Fibroblast of skin of right quadriceps (primary cell): Measurements from ENCODE around the gene BICC1.

Experiments
- DNase-seq: peaks from one replicate; pipeline ENCODE4 v3.0.0-alpha.2; 2013

BICC1 gene

DNA sequence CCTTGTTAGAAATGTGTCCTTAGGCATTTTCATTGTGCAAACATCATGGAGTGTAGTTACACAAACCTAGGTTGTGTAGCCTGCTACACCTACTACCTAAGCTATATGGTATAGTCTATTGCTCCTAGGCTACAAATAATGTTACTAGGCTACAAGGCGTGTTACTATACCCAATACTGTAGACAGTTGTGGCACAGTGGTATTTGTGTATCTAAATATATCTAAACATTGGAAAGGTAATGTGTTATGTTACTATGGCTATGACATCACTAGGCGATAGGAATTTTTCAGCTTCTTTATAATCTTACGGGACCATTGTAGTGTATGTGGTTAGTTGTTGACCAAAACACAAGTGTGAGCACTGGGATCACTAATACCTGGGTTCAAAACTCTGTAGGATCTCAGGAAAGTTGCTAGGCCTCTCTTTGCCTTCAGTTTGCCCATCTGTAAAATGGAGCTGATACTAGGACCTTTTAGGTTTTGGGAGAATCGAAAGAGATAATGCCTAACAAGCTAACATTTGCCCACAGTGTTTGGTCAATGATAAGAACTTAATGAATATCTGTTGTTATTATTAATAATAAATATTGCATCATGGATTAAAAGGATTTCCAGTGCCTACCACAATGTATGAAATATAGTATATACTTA lies 2.7 kb downstream of the BICC1 start:
- no peak for DNase-seq

DNA sequence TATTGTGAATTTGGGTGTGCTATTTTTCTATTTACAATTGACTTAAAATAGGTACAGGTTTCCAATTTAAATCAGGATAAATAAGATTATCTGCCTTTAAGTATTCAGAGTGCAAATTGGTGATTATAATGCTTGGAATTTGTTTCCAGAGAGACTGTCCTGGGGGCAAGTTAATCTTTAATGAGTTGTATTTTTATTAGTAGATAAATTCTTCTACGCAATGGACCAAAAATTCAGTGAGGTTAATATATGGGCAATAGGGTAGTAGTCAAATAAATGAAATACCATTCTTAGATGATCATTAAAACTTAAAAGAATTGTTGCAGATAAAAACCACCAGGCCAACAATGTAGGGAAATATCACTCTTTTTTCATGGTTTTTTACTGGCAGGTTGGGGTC lies 3.4 kb downstream of the BICC1 start:
- peak; percentile 27 for DNase-seq

DNA sequence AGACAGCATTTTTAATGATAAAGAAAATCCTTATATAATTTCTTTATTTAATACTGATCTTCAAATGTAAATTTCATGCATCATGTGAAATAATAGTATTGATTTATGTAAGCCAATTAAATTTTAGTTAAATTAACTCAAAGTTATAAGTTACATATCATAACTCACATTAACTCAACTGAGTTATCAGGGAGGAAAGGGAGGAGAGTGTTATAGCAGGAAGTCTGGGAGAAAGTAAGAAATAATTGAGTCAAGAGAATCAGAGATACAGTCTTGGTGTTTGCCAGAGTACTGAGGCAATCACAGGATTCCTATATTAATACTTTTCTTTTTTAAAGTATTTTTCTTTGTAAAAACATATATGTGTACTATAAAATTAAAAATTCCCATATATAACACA lies 4.0 kb downstream of the BICC1 start:
- no peak for DNase-seq

DNA sequence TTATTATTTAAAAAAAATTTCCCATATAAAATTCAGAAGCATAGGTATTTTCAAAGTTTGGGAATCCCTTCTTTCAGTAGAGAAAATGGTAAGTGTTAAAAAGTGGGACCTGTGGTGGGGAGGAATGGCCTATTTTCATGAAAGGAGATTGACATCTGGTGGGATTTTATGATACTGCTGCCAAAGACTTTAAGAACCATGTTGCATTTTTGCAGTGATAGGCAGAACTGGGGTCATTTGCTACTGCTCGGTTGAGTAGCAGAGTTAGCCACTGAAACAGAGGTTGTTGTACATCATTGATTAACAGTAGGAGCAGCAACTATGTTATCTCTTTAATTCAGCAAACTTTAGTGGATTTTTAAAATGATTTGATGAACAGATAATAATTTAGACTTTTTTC lies 4.4 kb downstream of the BICC1 start:
- no peak for DNase-seq

DNA sequence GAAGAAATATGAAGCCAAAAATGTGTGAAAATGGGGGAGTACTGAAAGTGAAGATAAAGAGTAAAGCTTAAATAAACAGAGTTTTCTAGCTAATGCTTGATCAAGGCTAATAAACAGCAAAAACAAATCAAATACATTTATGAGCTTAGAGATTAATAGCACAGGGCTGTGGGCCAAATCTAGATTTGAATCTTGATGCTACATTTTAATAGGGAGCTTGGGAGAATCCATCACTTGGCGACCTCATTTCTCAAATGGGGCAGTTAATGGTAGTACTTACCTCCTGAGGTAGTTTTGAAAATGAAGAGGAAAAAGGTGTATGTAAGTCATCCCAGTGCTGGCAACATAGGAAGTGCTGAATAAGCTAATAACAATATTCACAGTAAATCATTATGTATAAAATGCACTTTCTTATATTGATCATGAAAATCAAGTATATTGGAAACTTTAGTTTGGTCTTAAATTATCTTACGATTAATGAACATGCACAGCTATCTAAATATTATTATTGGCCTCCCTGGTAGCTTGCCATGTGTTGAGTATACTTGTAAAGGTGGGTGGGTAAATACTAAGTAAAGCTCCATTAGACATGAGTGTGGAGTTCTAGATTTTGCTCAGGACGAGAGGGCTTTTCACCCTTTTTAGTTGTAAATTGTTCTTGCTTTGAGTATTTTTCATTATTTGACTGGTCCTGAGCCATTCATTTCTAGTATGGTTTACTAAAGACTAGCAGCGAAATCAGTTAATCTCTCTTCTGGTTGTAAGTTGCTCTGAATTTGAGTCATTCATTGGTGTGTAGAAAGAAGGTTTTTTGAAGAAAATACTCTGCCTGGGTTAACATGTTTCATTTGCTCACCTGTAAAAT lies 5.1 kb downstream of the BICC1 start:
- DNase-seq: no peak

DNA sequence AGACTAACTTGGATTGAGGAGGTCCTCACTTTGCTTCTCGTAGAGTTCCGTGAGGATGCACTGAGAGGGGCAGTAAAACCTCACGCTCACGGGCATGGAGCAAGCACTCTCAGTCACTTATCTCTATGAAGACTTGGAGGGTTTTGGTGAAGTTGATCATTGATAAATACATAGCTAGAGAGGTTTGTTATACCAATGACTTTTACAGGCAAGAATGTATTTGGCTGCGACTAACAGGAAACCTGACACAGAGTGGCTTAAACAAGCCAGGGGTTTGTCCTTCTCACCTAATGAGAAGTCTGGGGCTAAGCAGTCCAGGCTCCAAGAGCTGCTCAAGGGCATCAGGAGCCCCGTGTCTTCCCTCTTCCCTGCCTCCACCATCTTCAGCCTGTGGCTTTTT lies 6.1 kb downstream of the BICC1 start:
- peak; percentile 32 for DNase-seq

DNA sequence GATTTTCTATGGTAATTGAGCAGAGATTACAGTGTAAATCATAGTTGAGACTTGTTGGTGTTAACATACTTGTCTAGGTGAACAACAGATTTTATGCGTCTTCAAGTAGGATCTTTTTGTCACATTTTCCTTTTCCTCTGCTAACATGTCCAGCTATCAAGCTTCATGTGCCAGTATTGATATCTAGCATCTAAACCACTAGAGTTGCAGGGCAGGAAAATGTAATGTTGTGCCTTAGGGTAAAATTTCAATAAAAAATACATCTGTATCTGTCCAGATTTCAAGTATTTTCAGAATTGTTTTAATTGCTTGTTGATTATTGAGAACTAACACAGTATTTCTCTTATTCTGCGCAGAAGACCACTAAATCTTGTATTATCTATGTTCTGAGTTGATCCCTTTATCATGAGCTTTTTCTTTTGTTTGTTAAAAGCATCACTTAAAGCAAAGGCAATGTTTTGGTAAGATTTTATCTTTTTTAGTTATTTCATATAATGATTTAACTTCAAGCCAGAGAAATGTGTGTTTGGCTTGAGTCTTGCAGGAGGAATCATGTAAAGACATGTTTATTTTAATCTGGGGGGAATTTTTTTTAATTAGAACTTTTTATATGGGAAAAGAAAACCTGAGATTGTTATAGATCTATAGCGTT lies 16.5 kb downstream of the BICC1 start:
- no peak for DNase-seq

DNA sequence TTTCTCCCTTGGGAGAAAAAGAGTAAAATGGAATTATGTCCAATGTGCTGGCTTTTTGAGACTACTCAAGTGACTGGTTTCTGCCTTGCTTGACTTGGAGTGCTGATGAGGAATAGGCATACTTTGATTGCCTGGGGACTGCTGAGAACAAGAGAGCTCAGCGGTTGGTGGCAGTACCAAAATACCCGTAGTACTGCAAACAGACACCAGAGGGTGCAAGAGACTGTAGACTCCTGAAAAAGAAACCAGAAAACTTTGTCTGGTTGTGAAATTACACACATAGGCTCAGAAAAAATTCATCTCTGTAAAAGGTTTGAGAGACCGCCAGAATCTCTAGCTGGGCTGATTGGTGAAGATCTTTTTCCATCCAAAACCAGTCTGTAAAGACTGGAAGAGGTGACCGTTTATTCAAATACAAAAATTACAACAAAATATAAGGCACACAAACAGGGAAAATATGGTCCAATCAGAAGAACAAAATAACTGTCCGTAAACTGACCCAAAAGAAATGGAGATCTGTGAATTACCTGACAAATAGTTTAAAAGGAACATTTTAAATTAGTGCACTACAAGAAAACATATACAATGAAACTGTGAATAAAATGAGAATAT lies 18.5 kb downstream of the BICC1 start:
- peak; percentile 72 for DNase-seq

DNA sequence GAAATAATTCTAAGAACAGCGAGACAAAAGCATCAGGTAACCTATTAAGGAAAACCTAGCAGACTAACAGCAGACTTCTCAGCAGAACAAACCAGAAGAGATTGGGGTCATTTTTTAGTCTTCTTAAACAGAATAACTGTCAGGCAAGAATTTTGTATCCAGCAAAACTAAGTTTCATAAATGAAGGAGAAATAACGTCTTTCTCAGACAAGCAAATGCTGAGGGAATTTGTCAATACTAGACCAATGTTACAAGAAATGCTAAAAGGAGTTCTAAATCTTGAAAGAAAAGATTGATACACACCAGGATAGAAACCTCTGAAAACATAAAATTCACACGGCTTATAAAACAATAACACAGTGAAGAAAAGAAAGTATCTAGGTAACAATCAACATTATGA lies 22.6 kb downstream of the BICC1 start:
- no peak for DNase-seq

DNA sequence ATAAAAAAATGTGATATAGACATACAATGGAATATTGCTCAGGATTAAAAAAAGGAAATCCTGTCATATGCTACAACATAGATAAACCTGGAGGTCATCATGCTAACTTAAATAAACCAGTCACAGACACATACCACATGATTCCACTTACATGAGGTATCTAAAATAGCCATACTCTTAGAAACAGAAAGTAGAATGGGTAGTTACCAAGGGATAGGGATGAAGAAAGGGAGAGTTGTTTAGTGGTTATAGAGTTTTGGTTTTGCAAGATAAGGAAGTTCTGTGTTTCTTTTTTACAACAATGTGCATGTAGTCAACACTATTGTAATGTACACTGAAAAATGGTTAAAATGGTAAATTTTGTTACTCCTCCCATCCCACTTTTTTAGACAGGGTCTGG lies 30.5 kb downstream of the BICC1 start:
- no peak for DNase-seq

DNA sequence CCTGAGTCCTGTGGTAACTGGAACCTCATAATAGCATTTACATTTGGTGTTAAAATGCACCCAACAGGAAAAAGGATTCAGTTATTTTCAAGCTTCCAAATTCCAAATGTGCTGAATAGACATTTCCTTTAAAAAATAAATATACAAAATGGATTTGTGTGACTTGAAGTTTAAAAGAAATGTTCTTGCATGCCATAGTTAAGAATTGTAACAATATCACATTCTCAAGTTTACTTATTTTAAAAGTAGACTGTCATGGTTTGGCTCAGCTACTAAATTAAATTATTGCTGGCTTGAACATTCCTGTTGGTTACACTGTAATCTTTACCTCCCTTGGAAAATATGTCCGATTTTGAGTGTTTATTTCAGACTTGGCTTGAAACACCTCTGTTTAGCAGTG lies 31.5 kb downstream of the BICC1 start:
- DNase-seq: no peak

DNA sequence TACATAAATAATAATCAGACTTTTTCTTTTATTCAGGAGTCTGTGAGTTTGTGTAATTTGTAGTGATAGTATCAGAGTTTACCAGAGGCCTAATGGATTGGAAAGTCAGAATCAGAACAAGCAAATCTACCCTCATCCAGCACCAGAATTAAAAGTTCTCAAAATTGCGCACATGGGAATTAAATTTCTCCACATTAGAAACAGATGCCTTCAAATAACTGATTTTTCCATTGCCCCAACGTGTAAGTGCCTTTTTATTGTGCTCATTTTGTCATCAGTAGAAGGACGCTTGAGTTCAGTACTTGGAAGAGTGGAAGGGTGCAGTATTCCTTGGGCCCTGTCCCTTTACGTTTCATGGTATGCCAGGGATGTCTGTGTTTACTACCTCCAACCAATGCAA lies 32.8 kb downstream of the BICC1 start:
- DNase-seq: no peak

DNA sequence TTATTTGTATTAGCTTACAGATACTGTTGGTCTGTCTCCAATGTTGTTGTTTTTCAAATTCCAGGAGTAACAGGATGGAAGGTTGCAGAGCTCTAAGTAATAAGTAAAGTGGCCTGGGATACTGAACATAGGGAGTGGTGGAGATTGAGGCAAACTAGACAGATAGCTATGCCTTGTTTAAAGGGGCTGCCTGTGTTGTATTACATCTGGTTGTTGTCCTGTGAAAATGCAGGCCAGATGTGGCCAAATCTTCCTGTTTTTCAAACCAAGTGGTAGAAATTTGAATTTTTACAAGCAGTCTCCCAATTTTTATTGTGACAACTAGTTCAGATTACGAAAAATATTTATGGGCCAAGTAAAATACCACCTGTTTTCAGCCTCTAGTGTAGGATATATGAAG lies 33.5 kb downstream of the BICC1 start:
- no peak for DNase-seq

DNA sequence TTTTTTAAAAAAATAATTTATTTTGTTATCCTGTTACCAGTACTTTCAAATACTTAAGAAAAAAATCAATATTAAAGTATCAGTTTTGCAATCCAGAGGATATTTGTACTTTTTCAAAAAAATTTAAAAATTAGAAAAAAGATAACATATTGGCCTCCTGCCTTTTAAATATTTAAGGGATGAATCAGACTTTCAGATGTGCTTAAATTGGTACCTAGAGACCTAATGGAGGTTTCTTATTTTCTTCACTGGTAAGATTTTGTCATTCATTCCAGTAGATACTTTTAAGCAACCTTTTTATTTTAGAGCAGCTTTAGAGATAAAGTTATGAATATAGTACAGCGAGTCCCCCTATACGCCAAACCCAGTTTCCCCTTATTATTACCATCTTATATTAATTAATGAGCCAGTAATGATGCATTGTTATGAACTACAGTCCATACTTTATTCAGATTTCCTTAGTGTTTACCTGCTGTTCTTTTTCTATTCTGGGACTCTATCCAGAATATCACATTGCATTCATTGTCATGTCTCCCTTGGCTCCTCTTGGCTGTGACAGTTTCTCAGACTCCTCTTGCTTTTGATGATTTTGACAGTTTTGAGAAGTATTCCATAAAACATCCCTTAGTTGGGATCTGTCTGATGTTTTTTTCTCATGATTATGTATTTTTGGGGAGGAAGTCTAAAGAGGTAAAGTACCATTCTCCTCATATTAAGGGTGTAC lies 34.2 kb downstream of the BICC1 start:
- DNase-seq: no peak

DNA sequence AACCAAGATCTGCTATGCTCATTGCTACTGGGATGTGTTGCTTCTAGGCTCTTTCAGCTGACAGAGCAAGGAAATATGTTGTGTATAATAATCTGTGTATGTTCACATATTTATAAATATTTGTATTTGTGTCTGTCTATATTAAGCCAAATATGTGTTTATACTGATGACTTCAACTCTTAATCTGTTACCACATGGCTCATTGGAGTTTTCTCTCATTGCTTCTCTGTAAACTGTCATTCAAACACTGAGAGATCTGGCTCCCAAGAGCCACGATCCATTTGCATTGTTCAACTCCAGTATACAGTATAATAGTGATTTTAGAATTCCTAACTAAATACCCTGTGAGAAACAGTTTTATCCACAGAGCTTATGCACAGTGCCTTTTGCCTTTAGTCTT lies 35.3 kb downstream of the BICC1 start:
- DNase-seq: no peak

DNA sequence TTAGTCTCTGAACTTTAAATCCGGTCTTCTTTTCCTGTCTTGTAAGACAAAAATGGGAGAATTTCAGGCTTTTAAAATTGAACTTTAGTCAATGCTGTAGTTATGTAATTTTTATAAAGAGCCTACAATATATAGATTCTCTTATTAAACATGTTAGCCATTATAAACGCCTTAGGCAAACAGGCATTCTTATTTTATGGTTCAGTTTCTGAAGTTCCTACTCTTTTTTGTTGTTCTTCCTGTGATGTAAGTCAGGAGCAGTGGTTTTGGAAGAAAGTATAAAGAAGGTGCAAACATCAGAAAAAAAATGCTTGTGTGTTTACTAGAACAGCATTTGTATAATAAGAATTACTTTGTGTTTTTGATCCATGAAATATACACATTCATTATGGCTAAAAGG lies 41.6 kb downstream of the BICC1 start:
- peak; percentile 17 for DNase-seq

DNA sequence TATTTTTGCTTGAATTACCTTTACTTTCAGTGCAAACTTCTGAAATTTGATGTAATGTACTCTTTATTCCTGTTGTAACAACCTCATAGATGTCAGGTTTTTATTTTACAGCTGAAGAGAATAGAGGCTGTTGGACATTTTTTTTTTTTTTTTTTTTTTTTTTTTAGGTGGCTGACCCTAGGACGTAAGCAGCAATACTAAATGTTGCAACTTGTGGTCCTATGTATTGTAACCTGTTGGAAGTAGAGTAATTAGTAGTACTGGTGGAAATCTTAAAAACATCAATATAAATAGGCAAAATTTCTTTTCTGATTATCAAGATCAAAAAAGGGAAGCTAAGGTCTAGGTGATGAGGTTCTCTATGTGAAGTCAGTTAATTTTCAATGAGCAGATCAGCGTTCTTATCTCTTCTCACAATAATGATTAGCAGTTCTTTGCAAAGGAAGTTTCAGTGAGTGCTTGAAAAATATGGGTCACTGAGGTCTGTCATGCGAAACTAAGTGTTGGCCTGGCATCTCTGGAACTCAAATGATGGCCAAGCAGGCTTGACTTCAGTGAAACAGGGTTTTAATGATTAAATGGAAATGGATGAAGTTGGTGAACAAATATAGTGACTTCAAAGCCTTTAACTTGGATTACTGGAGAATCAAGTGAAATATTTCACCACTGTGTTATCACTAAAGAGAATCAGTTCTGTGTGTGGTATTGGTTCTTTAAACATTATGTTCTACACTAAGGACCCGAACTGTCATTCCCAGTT lies 42.7 kb downstream of the BICC1 start:
- no peak for DNase-seq

DNA sequence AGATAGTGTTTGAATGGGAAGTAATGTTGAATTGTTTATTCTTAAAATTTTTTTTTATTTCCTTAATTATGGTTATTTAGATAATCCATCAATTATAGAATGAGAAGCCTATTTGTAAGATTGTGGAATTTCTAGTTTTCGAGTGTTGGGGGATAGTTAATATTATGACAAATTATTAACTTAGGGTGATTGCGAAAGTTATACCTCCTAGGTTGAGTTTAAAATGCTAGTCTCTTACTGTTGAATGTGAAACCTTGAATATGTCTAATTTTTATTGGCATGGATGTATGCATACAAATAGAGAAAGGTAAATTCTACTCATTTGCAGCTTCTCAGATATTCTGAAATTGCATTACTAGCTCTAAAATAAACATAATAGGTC lies 43.2 kb downstream of the BICC1 start:
- DNase-seq: no peak

DNA sequence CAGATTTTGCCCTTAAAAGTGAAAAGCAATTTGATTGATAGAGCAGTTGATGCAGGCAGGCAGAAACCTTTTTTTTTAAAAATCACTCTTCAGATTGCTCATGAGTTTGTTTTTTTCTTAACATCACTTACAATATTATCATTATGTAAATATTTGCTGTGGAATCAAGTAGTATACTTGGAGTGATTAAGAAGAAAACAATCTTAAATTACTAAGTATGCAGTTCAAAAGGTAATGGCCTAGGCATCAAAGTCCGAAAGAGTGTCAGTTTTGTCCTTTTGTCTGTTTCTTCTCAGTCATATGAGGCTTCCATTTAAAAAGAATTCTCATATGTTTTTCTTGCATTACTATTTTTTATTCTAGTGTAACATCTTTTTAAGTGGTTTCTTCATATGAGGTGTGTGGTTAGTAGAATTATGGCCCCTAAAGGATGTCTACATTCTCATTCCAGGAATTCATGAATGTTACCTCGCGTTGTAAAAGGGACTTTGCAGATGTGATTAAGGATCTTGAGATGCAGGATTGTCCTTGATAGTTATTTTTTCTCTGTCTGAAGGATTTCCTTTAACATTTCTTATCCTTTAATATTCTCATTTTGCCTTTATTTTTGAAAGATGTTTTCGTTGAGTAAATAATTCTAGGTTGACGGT lies 44.0 kb downstream of the BICC1 start:
- DNase-seq: peak; percentile 48

DNA sequence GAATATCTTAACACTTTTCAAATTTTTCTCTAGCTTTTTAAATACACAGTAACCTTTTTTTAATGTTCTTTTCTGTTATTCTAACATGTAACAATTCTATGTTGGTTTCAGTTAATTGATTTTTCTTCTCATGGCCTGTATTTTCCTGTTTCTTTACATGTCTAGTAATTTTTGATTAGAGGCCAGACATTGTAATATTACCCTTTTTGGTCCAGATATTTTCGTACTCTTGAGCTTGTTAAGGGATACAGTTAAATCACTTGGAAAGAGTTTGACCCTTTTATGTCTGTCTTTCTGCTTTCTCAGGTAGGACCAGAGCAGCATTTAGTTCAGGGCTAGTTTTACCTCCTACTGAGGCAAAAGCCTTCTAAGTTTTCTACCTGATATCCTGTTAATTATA lies 45.0 kb downstream of the BICC1 start:
- DNase-seq: no peak

DNA sequence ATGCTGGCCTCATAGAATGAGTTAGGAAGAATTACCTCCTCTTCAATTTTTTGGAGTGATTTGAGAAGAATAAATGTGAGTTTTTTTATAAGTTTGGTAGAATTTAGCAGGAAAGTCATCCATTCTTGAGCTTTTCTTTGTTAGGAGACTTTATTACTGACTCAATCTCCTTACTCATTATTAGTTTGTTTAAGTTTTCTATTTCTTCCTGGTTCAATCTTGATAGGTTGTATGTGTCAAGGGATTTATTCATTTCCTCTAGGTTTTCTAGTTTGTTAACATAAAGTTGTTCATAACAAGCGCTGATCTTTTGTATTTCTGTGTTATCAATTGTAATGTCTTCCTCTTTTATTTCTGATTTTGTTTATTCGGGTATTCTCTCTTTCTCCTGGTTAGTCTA lies 47.4 kb downstream of the BICC1 start:
- no peak for DNase-seq

DNA sequence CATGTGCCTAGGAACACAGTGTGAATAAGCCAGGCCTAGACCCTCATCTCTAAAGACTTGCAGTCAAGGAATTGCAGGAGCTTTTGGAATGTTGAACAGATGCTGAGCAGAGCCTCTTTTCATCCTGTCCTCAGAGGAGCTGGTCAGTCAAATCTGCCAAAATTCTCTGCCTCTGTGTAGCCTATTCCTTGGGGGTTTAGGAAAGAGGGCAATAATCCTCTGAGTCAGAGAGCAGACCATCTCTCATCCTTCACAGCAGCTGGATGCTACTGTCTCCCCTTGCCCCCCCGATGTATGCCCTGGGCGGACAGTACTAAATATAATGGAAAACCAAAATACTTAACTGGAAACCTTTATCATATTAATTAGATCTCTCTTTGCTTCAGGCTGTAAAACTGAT lies 52.6 kb downstream of the BICC1 start:
- DNase-seq: peak; percentile 50
